ENCODE results near the gene SLC39A13. TPM values are rescaled to one million over a fixed set of nuclear protein-coding genes. Genes with fewer than 3 reads are reported as not detected.

SLC39A13 gene
- total RNA-seq, 1 experiment from 2014 or later: 29.2 TPM

GRCh38 chr11:47358731-47359051 lies 49.7 kb upstream of the SLC39A13 start:
- no peaks in the 10 kb centered on the region for H3K9me3 ChIP-seq (ENCODE audit: control insufficient read depth, low read depth, low read length)
- Mint-ChIP-seq H3K27ac (no peak overlapping the region), H3K9me3 (no peaks in the 10 kb centered on the region), H3K27me3 (ENCODE audit: low read depth) (no peaks in the 10 kb centered on the region), H3K36me3 (ENCODE audit: insufficient read depth in 1 of 3, low read depth in 3 of 3) (no peaks in the 10 kb centered on the region), H3K4me3 (no peak overlapping the region), H3K4me1 (peaks cover 6% of the 10 kb centered on the region in 2 experiments)
- H3K14ac ChIP-seq (ENCODE audit: insufficient read depth, low read length): no peak overlapping the region
- H3K27me3 ChIP-seq (ENCODE audit: insufficient read depth, low read length): no peaks in the 10 kb centered on the region
- H2BK15ac ChIP-seq (ENCODE audit: low read depth, low read length): no peak overlapping the region
- no peaks in the 10 kb centered on the region for H3K23me2 ChIP-seq (ENCODE audit: insufficient read length, low read depth, low read length, poor library complexity, severe bottlenecking)
- H4K20me1 ChIP-seq (ENCODE audit: control insufficient read depth, insufficient read depth, insufficient read length): peaks cover 2% of the 10 kb centered on the region
- no CpG with 5 or more reads among the region's 14 CpGs for WGBS (ENCODE audit: extremely low coverage, insufficient read length, low lambda C conversion rate)
- H3K79me1 ChIP-seq (ENCODE audit: insufficient read depth, low read depth, low read length, poor library complexity, severe bottlenecking): no peaks in the 10 kb centered on the region
- no peak overlapping the region for H3K56ac ChIP-seq (ENCODE audit: insufficient read length, low read depth, low read length)
- no peak overlapping the region for H2BK120ac ChIP-seq (ENCODE audit: low read depth, low read length, poor library complexity, severe bottlenecking)
- H4K91ac ChIP-seq (ENCODE audit: insufficient read length, low read depth, low read length): no peak overlapping the region
- H4K5ac ChIP-seq (ENCODE audit: insufficient read length, low read depth, low read length): no peak overlapping the region
- H4K8ac ChIP-seq (replicated peaks; ENCODE audit: insufficient read length, low read depth, low read length): no peak overlapping the region
- H3K4ac ChIP-seq (ENCODE audit: low read depth, low read length): no peak overlapping the region
- H3K4me2 ChIP-seq (ENCODE audit: insufficient read depth, insufficient read length, low read length): no peak overlapping the region
- no peak overlapping the region for H2BK12ac ChIP-seq (ENCODE audit: insufficient read length, low read depth, low read length)
- H3K18ac ChIP-seq (ENCODE audit: insufficient read length, low read depth, low read length): no peak overlapping the region
- no peak overlapping the region for H2AK5ac ChIP-seq (ENCODE audit: insufficient read length, low read length)
- TF ChIP-seq CTCF (conservative IDR thresholded peaks at IDR 0.05): no peak
- H3K27ac ChIP-seq (ENCODE audit: insufficient read length, low read depth, low read length): no peak overlapping the region
- no peak for DNase-seq
- H3K79me2 ChIP-seq (ENCODE audit: insufficient read depth, low read length): no peaks in the 10 kb centered on the region
- no peak overlapping the region for H3K9ac ChIP-seq (ENCODE audit: extremely low read depth, insufficient read length, low read length)
- no peak overlapping the region for H3T11ph ChIP-seq (ENCODE audit: low read length)
- no peak overlapping the region for H2BK20ac ChIP-seq (ENCODE audit: low read depth, low read length, poor library complexity, severe bottlenecking)
- no peak overlapping the region for H2BK5ac ChIP-seq (ENCODE audit: insufficient read length, low read length)
- H3K4me1 ChIP-seq (ENCODE audit: insufficient read depth, low read length): no peaks in the 10 kb centered on the region
- H3K23ac ChIP-seq (ENCODE audit: insufficient read length, low read depth, low read length): no peak overlapping the region
- H2AFZ ChIP-seq (ENCODE audit: low read length): no peak overlapping the region
